OCI-LY7 (cell line): ENCODE measurements around the gene VAPB. TPM values are rescaled to one million over a fixed set of nuclear protein-coding genes. Genes with fewer than 3 reads are reported as not detected.

Experiments
- BruUV-seq: library from RNA; stranded (reverse); fragments of 400-500 nt; replicated peaks from 2 replicates; lab custom pipeline; 2021; lab: Mats Ljungman, UMichigan
- CTCF ChIA-PET: fragments of 300-600 bp; sonication (Branson Sonifier 250); formaldehyde crosslinking; loops from one replicate; lab custom pipeline; 2022; ENCODE audit warnings: antibody characterized with exemption; ENCODE audit not compliant: unreplicated experiment; lab: Charles Lee
- POLR2A ChIA-PET: fragments of 300-600 bp; sonication (Branson Sonifier 250); formaldehyde crosslinking; loops from one replicate; lab custom pipeline; 2022; ENCODE audit warnings: antibody characterized with exemption; lab: Charles Lee
- DNase-seq: peaks from one replicate; pipeline ENCODE4 v3.0.0-alpha.2; 2015; ENCODE audit warnings: low spot score
- H2AFZ ChIP-seq: fragments of 200-600 bp; sonication (generic), shearing (Covaris generic); 2 replicates; pipeline ENCODE4 v1.6.1; 2014; ENCODE audit warnings: mild to moderate bottlenecking, antibody characterized with exemption, low read length, moderate library complexity
- H3K27ac ChIP-seq: fragments of 200-600 bp; sonication (generic); 2 replicates; pipeline ENCODE4 v1.5.1; 2014; ENCODE audit warnings: mixed run types, low read depth, mild to moderate bottlenecking, moderate library complexity, low read length, inconsistent platforms; ENCODE audit not compliant: poor library complexity, severe bottlenecking
- H3K36me3 ChIP-seq: fragments of 200-600 bp; sonication (generic); 2 replicates; pipeline ENCODE4 v1.6.1; 2014; ENCODE audit warnings: mild to moderate bottlenecking, antibody characterized with exemption, low read length, moderate library complexity, mixed read lengths; ENCODE audit not compliant: insufficient read depth
- H3K4me1 ChIP-seq: fragments of 200-600 bp; sonication (generic); 2 replicates; pipeline ENCODE4 v1.5.1; 2014; ENCODE audit warnings: mild to moderate bottlenecking, low read length; ENCODE audit not compliant: insufficient read depth, poor library complexity, severe bottlenecking
- H3K4me2 ChIP-seq: fragments of 200-600 bp; sonication (generic); 2 replicates; pipeline ENCODE4 v1.6.1; 2014; ENCODE audit warnings: mild to moderate bottlenecking, low read length
- H3K4me3 ChIP-seq: fragments of 200-600 bp; sonication (generic); 2 replicates; pipeline ENCODE4 v1.5.1; 2014; ENCODE audit warnings: mild to moderate bottlenecking, low read depth, low read length; ENCODE audit not compliant: poor library complexity, severe bottlenecking
- H3K79me2 ChIP-seq: fragments of 200-600 bp; sonication (generic); 2 replicates; pipeline ENCODE4 v1.6.1; 2016; ENCODE audit warnings: low read depth, mild to moderate bottlenecking, low read length, moderate library complexity, mixed read lengths; ENCODE audit not compliant: insufficient read depth
- H3K9me2 ChIP-seq: fragments of 200-600 bp; sonication (generic); 2 replicates; pipeline ENCODE4 v1.6.1; 2016; ENCODE audit warnings: mild to moderate bottlenecking, low read length, mixed read lengths; ENCODE audit not compliant: insufficient read depth
- H3K9me3 ChIP-seq: fragments of 200-600 bp; sonication (generic); 2 replicates; pipeline ENCODE4 v1.6.1; 2014; ENCODE audit warnings: mild to moderate bottlenecking, mixed run types, low read length, mixed read lengths
- H4K20me1 ChIP-seq: fragments of 200-600 bp; sonication (generic); 2 replicates; pipeline ENCODE4 v1.6.1; 2014; ENCODE audit warnings: mild to moderate bottlenecking, antibody characterized with exemption, low read length, moderate library complexity, mixed read lengths; ENCODE audit not compliant: insufficient read depth
- EZH2phosphoT487 ChIP-seq: fragments of 200-600 bp; sonication (generic); IDR thresholded peaks from 2 replicates; pipeline ENCODE4 v1.6.1; 2018; ENCODE audit warnings: low read depth, borderline replicate concordance, mild to moderate bottlenecking, mixed run types, antibody characterized with exemption, low read length, moderate library complexity, mixed read lengths
- intact Hi-C: fragments of 100-400 bp; cut with micrococcal nuclease; formaldehyde crosslinking; loops from one replicate; pipeline ENCODE4 v1.10.0; 2022; ENCODE audit not compliant: unreplicated experiment
- total RNA-seq, 2 experiments: library from RNA; depleted of rRNA in 1 of 2; stranded (reverse); fragments of >200 nt in 1 of 2; shearing (Covaris generic) in 1 of 2; gene quantifications; 2 replicates each; pipeline ENCODE4 v1.2.3, GENCODE V29; 2014 to 2022
- TF ChIP-seq, protein P1 (sequence below): fragments of 200-600 bp; sonication (generic); conservative IDR thresholded peaks from 2 replicates; pipeline ENCODE4 v1.5.1; 2014; ENCODE audit warnings: mild to moderate bottlenecking, antibody characterized with exemption, low read length, moderate library complexity, mixed read lengths

VAPB gene
- total RNA-seq, 2 experiments from 2014 or later, result 13.3 to 43.2 TPM

DNA sequence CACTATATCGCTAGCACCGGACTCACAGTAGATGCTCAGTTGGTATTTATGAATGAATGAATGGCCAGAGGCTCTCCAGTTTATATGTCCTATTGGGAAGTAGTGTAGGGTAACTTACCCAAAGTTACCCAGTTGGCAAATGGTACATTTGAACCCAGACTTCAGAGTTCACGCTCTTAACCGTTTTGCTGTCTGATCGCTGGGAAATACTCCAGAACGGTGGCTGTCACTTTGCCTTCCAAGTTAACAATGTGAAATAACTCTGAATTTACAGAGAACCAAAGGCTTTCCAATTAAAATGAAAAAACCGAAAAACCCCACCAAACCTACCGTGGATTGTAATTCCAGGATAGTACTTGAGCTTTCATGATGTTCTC lies 1.6 kb downstream of the VAPB start:
- DNase-seq, result no peak
- peaks cover 65% of the 10 kb centered on the region for H3K79me2 ChIP-seq
- peak overlapping the region; percentile 73 for H3K4me3 ChIP-seq
- intact Hi-C loops, result no loop called here
- BruUV-seq, result TSS peak; percentile 67
- no peak overlapping the region for H3K27ac ChIP-seq
- H3K4me2 ChIP-seq, result peak overlapping the region; percentile 88
- H2AFZ ChIP-seq, result no peak overlapping the region
- TF ChIP-seq, protein P1, sequence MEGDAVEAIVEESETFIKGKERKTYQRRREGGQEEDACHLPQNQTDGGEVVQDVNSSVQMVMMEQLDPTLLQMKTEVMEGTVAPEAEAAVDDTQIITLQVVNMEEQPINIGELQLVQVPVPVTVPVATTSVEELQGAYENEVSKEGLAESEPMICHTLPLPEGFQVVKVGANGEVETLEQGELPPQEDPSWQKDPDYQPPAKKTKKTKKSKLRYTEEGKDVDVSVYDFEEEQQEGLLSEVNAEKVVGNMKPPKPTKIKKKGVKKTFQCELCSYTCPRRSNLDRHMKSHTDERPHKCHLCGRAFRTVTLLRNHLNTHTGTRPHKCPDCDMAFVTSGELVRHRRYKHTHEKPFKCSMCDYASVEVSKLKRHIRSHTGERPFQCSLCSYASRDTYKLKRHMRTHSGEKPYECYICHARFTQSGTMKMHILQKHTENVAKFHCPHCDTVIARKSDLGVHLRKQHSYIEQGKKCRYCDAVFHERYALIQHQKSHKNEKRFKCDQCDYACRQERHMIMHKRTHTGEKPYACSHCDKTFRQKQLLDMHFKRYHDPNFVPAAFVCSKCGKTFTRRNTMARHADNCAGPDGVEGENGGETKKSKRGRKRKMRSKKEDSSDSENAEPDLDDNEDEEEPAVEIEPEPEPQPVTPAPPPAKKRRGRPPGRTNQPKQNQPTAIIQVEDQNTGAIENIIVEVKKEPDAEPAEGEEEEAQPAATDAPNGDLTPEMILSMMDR, result no peak
- TF ChIP-seq EZH2phosphoT487, result no peak
- H4K20me1 ChIP-seq, result peaks cover 31% of the 10 kb centered on the region
- H3K9me2 ChIP-seq, result no peaks in the 10 kb centered on the region
- H3K4me1 ChIP-seq, result peaks cover 34% of the 10 kb centered on the region
- no peaks in the 10 kb centered on the region for H3K9me3 ChIP-seq
- ChIA-PET POLR2A (interaction anchor here (0.7 to 1.0 kb wide), 2 partner anchors 16 to 62 kb away, joined by 3 read pairs; no protein-coding TSS in a partner anchor), CTCF (no interaction called here)
- peaks cover 55% of the 10 kb centered on the region for H3K36me3 ChIP-seq

DNA sequence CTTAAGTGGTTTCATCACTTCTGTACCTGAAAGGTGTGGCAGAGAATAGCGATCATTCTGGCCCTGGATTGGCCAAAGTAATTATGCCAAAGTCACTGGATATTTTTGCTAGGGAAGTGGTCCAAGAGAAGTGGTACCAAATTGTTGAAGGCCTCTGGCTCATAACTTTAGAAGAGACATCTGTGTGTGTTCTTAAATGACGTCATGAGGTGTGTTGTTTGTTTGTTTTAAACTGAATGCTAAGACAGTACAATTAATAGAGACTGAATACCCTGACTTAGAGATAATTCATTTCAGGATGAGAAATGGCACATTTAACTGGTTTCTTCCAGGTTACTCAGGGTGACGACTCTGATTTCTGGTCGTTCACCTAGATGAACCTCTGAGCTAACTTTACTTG lies 3.3 kb downstream of the VAPB start:
- peaks cover 40% of the 10 kb centered on the region for H3K4me1 ChIP-seq
- no peak overlapping the region for H2AFZ ChIP-seq
- ChIA-PET CTCF (no interaction called here), POLR2A (interaction anchor here (0.6 to 0.9 kb wide), 2 partner anchors 16 to 260 kb away, joined by 3 read pairs; no protein-coding TSS in a partner anchor)
- H3K36me3 ChIP-seq, result peaks cover 70% of the 10 kb centered on the region
- peaks cover 40% of the 10 kb centered on the region for H4K20me1 ChIP-seq
- H3K9me2 ChIP-seq, result no peaks in the 10 kb centered on the region
- H3K4me3 ChIP-seq, result no peak overlapping the region
- intact Hi-C loops, result no loop called here
- peak overlapping the region; percentile 88; the same call in 1 of the 2 replicates for H3K4me2 ChIP-seq
- peaks cover 81% of the 10 kb centered on the region for H3K79me2 ChIP-seq
- DNase-seq, result no peak
- BruUV-seq, result no TSS peak
- no peaks in the 10 kb centered on the region for H3K9me3 ChIP-seq
- H3K27ac ChIP-seq, result no peak overlapping the region
- TF ChIP-seq, protein P1, result no peak
- no peak for TF ChIP-seq EZH2phosphoT487

DNA sequence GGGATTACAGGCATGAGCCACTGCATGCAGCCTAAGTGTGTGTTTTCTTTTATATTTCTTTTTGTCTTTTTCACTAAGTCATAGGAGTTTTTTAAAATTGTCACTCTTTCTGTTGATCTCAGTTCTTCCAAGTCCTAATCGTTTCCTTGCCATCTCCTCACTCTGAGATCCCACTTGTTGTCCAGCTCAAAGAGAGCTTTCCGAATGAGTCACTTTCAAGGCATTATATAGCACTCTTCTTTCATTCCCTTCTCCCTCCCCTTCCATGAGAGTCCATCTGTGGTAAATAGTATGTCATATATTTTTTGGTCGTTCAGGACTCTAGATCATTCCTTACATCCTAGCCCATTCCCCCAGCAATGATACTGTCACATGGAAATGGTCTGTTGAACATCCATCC lies 4.3 kb downstream of the VAPB start:
- intact Hi-C loops, result no loop called here
- Histone ChIP-seq H3K9me2 (no peaks in the 10 kb centered on the region), H3K4me3 (no peak overlapping the region), H4K20me1 (peaks cover 49% of the 10 kb centered on the region), H2AFZ (no peak overlapping the region), H3K36me3 (peaks cover 80% of the 10 kb centered on the region), H3K9me3 (no peaks in the 10 kb centered on the region), H3K79me2 (peaks cover 91% of the 10 kb centered on the region), H3K27ac (no peak overlapping the region), H3K4me1 (peaks cover 40% of the 10 kb centered on the region), H3K4me2 (no peak overlapping the region)
- no peak for TF ChIP-seq EZH2phosphoT487
- TF ChIP-seq, protein P1, result no peak
- POLR2A ChIA-PET, result interaction anchor here (0.9 kb wide), 1 partner anchor 15 kb away, joined by 3 read pairs; no protein-coding TSS in a partner anchor
- no peak for DNase-seq
- BruUV-seq, result no TSS peak
- CTCF ChIA-PET, result no interaction called here
